CD4-positive, alpha-beta T cell treated with Interleukin-17A for 1 hour (primary cell): Measurements from ENCODE around the gene DTNBP1.

Source experiments
- DNase-seq: peaks from one replicate; pipeline ENCODE4 v3.0.0-alpha.2; 2020

DTNBP1 gene

GRCh38 chr6:15498640-15499039 lies 164.2 kb downstream of the DTNBP1 start:
- no peak for DNase-seq

- DNase-seq, result no peak
Measured at GRCh38 chr6:15496345-15497131, 166.3 kb downstream of the DTNBP1 start.

- DNase-seq, result no peak
Measured at GRCh38 chr6:15495375-15495901, 167.4 kb downstream of the DTNBP1 start.

GRCh38 chr6:15493437-15494168 lies 169.2 kb downstream of the DTNBP1 start:
- DNase-seq, result no peak

GRCh38 chr6:15491986-15492269 lies 170.9 kb downstream of the DTNBP1 start:
- no peak for DNase-seq

- DNase-seq, result peak; percentile 67
Measured at GRCh38 chr6:15491255-15491985, 171.4 kb downstream of the DTNBP1 start.

GRCh38 chr6:15490242-15491100 lies 172.4 kb downstream of the DTNBP1 start:
- no peak for DNase-seq

GRCh38 chr6:15489261-15489962 lies 173.4 kb downstream of the DTNBP1 start:
- DNase-seq, result no peak

- no peak for DNase-seq
Measured at GRCh38 chr6:15487262-15487661, 175.6 kb downstream of the DTNBP1 start.

GRCh38 chr6:15485936-15486335 lies 176.9 kb downstream of the DTNBP1 start:
- DNase-seq, result no peak

- no peak for DNase-seq
Measured at GRCh38 chr6:15484821-15485220, 178.0 kb downstream of the DTNBP1 start.

- no peak for DNase-seq
Measured at GRCh38 chr6:15484140-15484539, 178.7 kb downstream of the DTNBP1 start.

GRCh38 chr6:15483060-15483459 lies 179.8 kb downstream of the DTNBP1 start:
- no peak for DNase-seq

GRCh38 chr6:15481390-15482291 lies 181.2 kb downstream of the DTNBP1 start:
- no peak for DNase-seq

GRCh38 chr6:15480525-15480924 lies 182.3 kb downstream of the DTNBP1 start:
- DNase-seq, result no peak

GRCh38 chr6:15479761-15480160 lies 183.1 kb downstream of the DTNBP1 start:
- DNase-seq, result no peak

GRCh38 chr6:15477746-15478145 lies 185.1 kb downstream of the DTNBP1 start:
- no peak for DNase-seq

GRCh38 chr6:15476631-15477380 lies 186.0 kb downstream of the DTNBP1 start:
- no peak for DNase-seq

- no peak for DNase-seq
Measured at GRCh38 chr6:15475872-15476271, 187.0 kb downstream of the DTNBP1 start.

- no peak for DNase-seq
Measured at GRCh38 chr6:15475261-15475660, 187.6 kb downstream of the DTNBP1 start.
